ENCODE results near the gene SLC2A14.

GRCh38 chr12:7868391-7868790, 4.3 kb downstream of the SLC2A14 start:
- TF ChIP-seq CTCF (IDR thresholded peaks at IDR 0.05): no peak
- TF ChIP-seq POLR2A (IDR thresholded peaks at IDR 0.05): no peak

All from adrenal gland (tissue), 5 donors.